ENCODE measurements around the gene FMNL2. TPM values are rescaled to one million over a fixed set of nuclear protein-coding genes. Genes with fewer than 3 reads are reported as not detected.

FMNL2 gene
- total and polyA plus RNA-seq, 2 of the 4 experiments (the other 2 are of a cell fraction): 10.9 to 11.4 TPM

- Histone ChIP-seq H2BK20ac (ENCODE audit: low read depth, low read length) (no peak overlapping the region), H3K4me2 (ENCODE audit: low read depth, low read length) (no peak overlapping the region), H2BK15ac (ENCODE audit: low read depth, low read length) (no peak overlapping the region), H3K18ac (ENCODE audit: low read depth, low read length) (no peak overlapping the region), H3K27ac (ENCODE audit: insufficient read depth, low read length) (no peak overlapping the region), H3K9me1 (ENCODE audit: insufficient read depth, low read length) (no peaks in the 10 kb centered on the region), H4K91ac (ENCODE audit: insufficient read depth, low read depth, low read length) (no peak overlapping the region), H2AK9ac (replicated peaks; ENCODE audit: low read depth, low read length, poor library complexity) (no peak overlapping the region), H3K79me1 (ENCODE audit: low read depth in 1 of 2, low read length in 2 of 2) (peaks cover 19 to 29% of the 10 kb centered on the region in 2 experiments), H2AFZ (replicated peaks; ENCODE audit: low read length, poor library complexity) (no peak overlapping the region), H2BK120ac (ENCODE audit: low read depth, low read length) (no peak overlapping the region), H2BK5ac (ENCODE audit: low read depth, low read length, poor library complexity, severe bottlenecking) (no peak overlapping the region), H3K4me3 (ENCODE audit: insufficient read depth, low read depth, low read length) (no peak overlapping the region), H3K9ac (ENCODE audit: low read depth, low read length) (no peak overlapping the region), H3K36me3 (ENCODE audit: control insufficient read depth, insufficient read depth, low read length) (peaks cover 7% of the 10 kb centered on the region), H4K20me1 (ENCODE audit: insufficient read depth, low read length) (peaks cover 9% of the 10 kb centered on the region), H3K4me1 (ENCODE audit: control insufficient read depth, insufficient read depth, low read length) (peaks cover 2% of the 10 kb centered on the region; the same call in 1 of the 2 replicates), H3K9me3 (ENCODE audit: control insufficient read depth, insufficient read depth, low read length) (peaks cover 3% of the 10 kb centered on the region), H3K56ac (ENCODE audit: extremely low read depth, insufficient read depth, low read length) (no peak overlapping the region), H3K4ac (ENCODE audit: low read depth, low read length) (no peak overlapping the region), H4K5ac (ENCODE audit: low read depth, low read length) (no peak overlapping the region), H3K14ac (replicated peaks; ENCODE audit: low read depth, low read length) (no peak overlapping the region), H4K8ac (ENCODE audit: low read depth in 2 of 2, low read length in 2 of 2) (no peak overlapping the region), H3K27me3 (ENCODE audit: control insufficient read depth, insufficient read depth, low read length) (no peaks in the 10 kb centered on the region), H2AK5ac (ENCODE audit: low read depth, low read length) (no peak overlapping the region), H3K23ac (ENCODE audit: low read depth, low read length) (no peak overlapping the region)
- ChIA-PET POLR2A (ENCODE audit: unreplicated experiment) (no interaction called here), CTCF (interaction anchor here (1.3 kb wide), 1 partner anchor 20 kb away, joined by 3 read pairs; no protein-coding TSS in a partner anchor)
- ATAC-seq (ENCODE audit: low read depth) (peak; percentile 5; the same call in 1 of the 2 replicates), DNase-seq (no peak)
- no TSS peak for BruUV-seq (replicated peaks)
- TF ChIP-seq, protein P1, sequence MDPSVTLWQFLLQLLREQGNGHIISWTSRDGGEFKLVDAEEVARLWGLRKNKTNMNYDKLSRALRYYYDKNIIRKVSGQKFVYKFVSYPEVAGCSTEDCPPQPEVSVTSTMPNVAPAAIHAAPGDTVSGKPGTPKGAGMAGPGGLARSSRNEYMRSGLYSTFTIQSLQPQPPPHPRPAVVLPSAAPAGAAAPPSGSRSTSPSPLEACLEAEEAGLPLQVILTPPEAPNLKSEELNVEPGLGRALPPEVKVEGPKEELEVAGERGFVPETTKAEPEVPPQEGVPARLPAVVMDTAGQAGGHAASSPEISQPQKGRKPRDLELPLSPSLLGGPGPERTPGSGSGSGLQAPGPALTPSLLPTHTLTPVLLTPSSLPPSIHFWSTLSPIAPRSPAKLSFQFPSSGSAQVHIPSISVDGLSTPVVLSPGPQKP (IDR thresholded peaks at IDR 0.05; ENCODE audit: borderline replicate concordance, low read depth, low read length): no peak
- TF ChIP-seq CHD1 (IDR thresholded peaks at IDR 0.05; ENCODE audit: low read depth, low read length) (no peak), USF2 (IDR thresholded peaks at IDR 0.05; ENCODE audit: low read depth, low read length) (no peak), RFX5 (IDR thresholded peaks at IDR 0.05; ENCODE audit: low read depth, low read length) (no peak), MXI1 (IDR thresholded peaks at IDR 0.05; ENCODE audit: borderline replicate concordance, low read depth, low read length) (no peak), FOS (IDR thresholded peaks at IDR 0.05; ENCODE audit: low read depth, low read length) (no peak)
- in situ Hi-C loops (cut with MboI; ENCODE audit: low sequenced_read_pairs) (no loop called here), intact Hi-C loops (cut with micrococcal nuclease) (no loop called here), dilution Hi-C loops (cut with HindIII; ENCODE audit: low sequenced_read_pairs, unreplicated experiment) (no loop called here)
- no CpG with 5 or more reads among the region's 1 CpG for WGBS, 2 experiments (ENCODE audit: extremely low coverage in 2 of 2, insufficient read length in 1 of 2)
Measured at GRCh38 chr2:152696476-152696875, 361.5 kb downstream of the FMNL2 start.

Small RNA genes lying within 50 kb of the gene (microRNA-seq; reads per million reads assigned to microRNA genes)
- gene AC012443.1 (ENCODE audit: insufficient read depth, insufficient read length): not detected

Small RNA genes lying within 50 kb of the gene (small RNA-seq; reads per million reads assigned to genes)
- gene AC012443.1: 0 reads per million in 5 experiments

Other genes with a start within 250 kb of the FMNL2 start
- gene CACNB4, start 236.1 kb upstream of the FMNL2 start, total RNA-seq (2012; rRNA removed): 0.28 and 0.36 TPM in 2 replicates
- gene CACNB4, start 236.1 kb upstream of the FMNL2 start, polyA plus RNA-seq (2012; rRNA removed): 0.04 and 0.12 TPM in 2 replicates
- gene STAM2, start 159.4 kb upstream of the FMNL2 start, total RNA-seq (2012; rRNA removed): 29.2 and 55.0 TPM in 2 replicates
- 10.1 and 12.5 TPM in 2 replicates for gene STAM2, start 159.4 kb upstream of the FMNL2 start, polyA plus RNA-seq (2012; rRNA removed)

Data from IMR-90 (cell line).